IMR-90 (cell line): ENCODE measurements around the gene ADAMTSL1. TPM values are rescaled to one million over a fixed set of nuclear protein-coding genes. Genes with fewer than 3 reads are reported as not detected.

Source experiments
- ATAC-seq: fragments of 200-7000 bp; cut with Tn5 transposase; 2 replicates; pipeline ENCODE4 v1.9.1; 2020; ENCODE audit warnings: low read depth, mild to moderate bottlenecking, moderate library complexity
- BruUV-seq: library from RNA; stranded (reverse); fragments of 400-500 nt; replicated peaks from 2 replicates; lab custom pipeline; 2021; lab: Mats Ljungman, UMichigan
- CTCF ChIA-PET: fragments of 300-600 bp; formaldehyde crosslinking; extraction: SDS; loops from one replicate; lab custom pipeline; 2021; ENCODE audit warnings: antibody characterized with exemption; lab: Yijun Ruan, JAX
- POLR2A ChIA-PET: fragments of 300-600 bp; sonication (Branson Sonifier 250); formaldehyde crosslinking; loops from one replicate; lab custom pipeline; 2022; ENCODE audit warnings: antibody characterized with exemption; ENCODE audit not compliant: unreplicated experiment; lab: Charles Lee
- DNase-seq: peaks from one replicate; pipeline ENCODE4 v3.0.0; 2013
- H2AFZ ChIP-seq: replicated peaks from 2 replicates; pipeline ENCODE3; 2013; ENCODE audit warnings: low read length, mild to moderate bottlenecking; ENCODE audit not compliant: poor library complexity
- H2AK5ac ChIP-seq: 2 replicates; pipeline ENCODE4 v1.6.1; 2013; ENCODE audit warnings: low read depth, low read length, inconsistent platforms
- H2AK9ac ChIP-seq: replicated peaks from 2 replicates; pipeline ENCODE3; 2013; ENCODE audit warnings: mild to moderate bottlenecking, low read depth, low read length, moderate library complexity; ENCODE audit not compliant: poor library complexity
- H2BK120ac ChIP-seq: 2 replicates; pipeline ENCODE4 v1.6.1; 2013; ENCODE audit warnings: low read depth, low read length, inconsistent platforms
- H2BK15ac ChIP-seq: 3 replicates; pipeline ENCODE4 v1.6.1; 2013; ENCODE audit warnings: low read depth, low read length, inconsistent platforms
- H2BK20ac ChIP-seq: 2 replicates; pipeline ENCODE4 v1.6.1; 2013; ENCODE audit warnings: low read depth, mild to moderate bottlenecking, inconsistent platforms, low read length, moderate library complexity
- H2BK5ac ChIP-seq: 2 replicates; pipeline ENCODE4 v1.6.1; 2013; ENCODE audit warnings: mild to moderate bottlenecking, low read depth, low read length, inconsistent platforms; ENCODE audit not compliant: poor library complexity, severe bottlenecking
- H3K14ac ChIP-seq: replicated peaks from 2 replicates; pipeline ENCODE4 v1.6.1; 2013; ENCODE audit warnings: low read depth, low read length, inconsistent platforms
- H3K18ac ChIP-seq: 2 replicates; pipeline ENCODE4 v1.6.1; 2013; ENCODE audit warnings: low read depth, low read length, control low read depth
- H3K23ac ChIP-seq: 2 replicates; pipeline ENCODE4 v1.6.1; 2013; ENCODE audit warnings: low read depth, low read length, inconsistent platforms
- H3K27ac ChIP-seq: 2 replicates; pipeline ENCODE4 v1.5.1; 2013; ENCODE audit warnings: mild to moderate bottlenecking, control low read depth, low read length; ENCODE audit not compliant: insufficient read depth
- H3K27me3 ChIP-seq: 2 replicates; pipeline ENCODE4 v1.6.1; 2013; ENCODE audit warnings: low read length; ENCODE audit not compliant: control insufficient read depth, insufficient read depth
- H3K36me3 ChIP-seq: 2 replicates; pipeline ENCODE4 v1.6.1; 2013; ENCODE audit warnings: low read length, mixed read lengths; ENCODE audit not compliant: control insufficient read depth, insufficient read depth
- H3K4ac ChIP-seq: 2 replicates; pipeline ENCODE4 v1.6.1; 2013; ENCODE audit warnings: low read depth, low read length, inconsistent platforms
- H3K4me1 ChIP-seq: 2 replicates; pipeline ENCODE4 v1.6.1; 2013; ENCODE audit warnings: low read length, mixed read lengths; ENCODE audit not compliant: control insufficient read depth, insufficient read depth
- H3K4me2 ChIP-seq: 2 replicates; pipeline ENCODE4 v1.6.1; 2013; ENCODE audit warnings: low read depth, mild to moderate bottlenecking, control low read depth, low read length, moderate library complexity
- H3K4me3 ChIP-seq: 2 replicates; pipeline ENCODE4 v1.5.1; 2013; ENCODE audit warnings: low read depth, mild to moderate bottlenecking, control low read depth, low read length, moderate library complexity; ENCODE audit not compliant: insufficient read depth
- H3K56ac ChIP-seq: 2 replicates; pipeline ENCODE4 v1.6.1; 2013; ENCODE audit warnings: low read length, inconsistent platforms; ENCODE audit not compliant: insufficient read depth; ENCODE audit errors: extremely low read depth
- H3K79me1 ChIP-seq, 2 experiments: 2 replicates each; pipeline ENCODE4 v1.6.1; 2013; ENCODE audit warnings: low read length in 2 of 2, inconsistent platforms in 1 of 2, low read depth in 1 of 2
- H3K9ac ChIP-seq: 2 replicates; pipeline ENCODE4 v1.6.1; 2013; ENCODE audit warnings: low read depth, low read length, control low read depth
- H3K9me1 ChIP-seq: 2 replicates; pipeline ENCODE4 v1.6.1; 2013; ENCODE audit warnings: low read length, inconsistent platforms; ENCODE audit not compliant: insufficient read depth
- H3K9me3 ChIP-seq: 2 replicates; pipeline ENCODE4 v1.6.1; 2013; ENCODE audit warnings: low read length; ENCODE audit not compliant: control insufficient read depth, insufficient read depth
- H4K20me1 ChIP-seq: 2 replicates; pipeline ENCODE4 v1.6.1; 2013; ENCODE audit warnings: low read length, inconsistent platforms; ENCODE audit not compliant: insufficient read depth
- H4K5ac ChIP-seq: 2 replicates; pipeline ENCODE4 v1.6.1; 2013; ENCODE audit warnings: mild to moderate bottlenecking, low read depth, low read length, control low read depth
- H4K8ac ChIP-seq, 2 experiments: 2 replicates each; pipeline ENCODE4 v1.6.1; 2013; ENCODE audit warnings: low read depth in 2 of 2, low read length in 2 of 2, control low read depth in 1 of 2, inconsistent platforms in 1 of 2
- H4K91ac ChIP-seq: 2 replicates; pipeline ENCODE4 v1.6.1; 2013; ENCODE audit warnings: low read depth, low read length, inconsistent platforms; ENCODE audit not compliant: insufficient read depth
- BHLHE40 ChIP-seq: fragments of 150-350 bp; IDR thresholded peaks from 2 replicates; pipeline ENCODE4 v1.6.1; 2016; ENCODE audit warnings: mild to moderate bottlenecking, low read depth, low read length
- CEBPB ChIP-seq: IDR thresholded peaks from 2 replicates; pipeline ENCODE4 v1.6.1; 2012; ENCODE audit warnings: low read depth, low read length, improper control_type of control experiment
- FOS ChIP-seq: fragments of 150-350 bp; IDR thresholded peaks from 2 replicates; pipeline ENCODE4 v1.6.1; 2016; ENCODE audit warnings: low read depth, low read length
- MAZ ChIP-seq: IDR thresholded peaks from 2 replicates; pipeline ENCODE4 v1.6.1; 2012; ENCODE audit warnings: low read depth, mild to moderate bottlenecking, low read length, improper control_type of control experiment, moderate library complexity, borderline replicate concordance
- POLR2A ChIP-seq: IDR thresholded peaks from 2 replicates; pipeline ENCODE4 v1.6.1; 2012; ENCODE audit warnings: mild to moderate bottlenecking, low read depth, low read length
- RCOR1 ChIP-seq: IDR thresholded peaks from 2 replicates; pipeline ENCODE4 v1.6.1; 2012; ENCODE audit warnings: mild to moderate bottlenecking, low read length, improper control_type of control experiment; ENCODE audit not compliant: insufficient replicate concordance
- RFX5 ChIP-seq: IDR thresholded peaks from 2 replicates; pipeline ENCODE4 v1.8.0; 2012; ENCODE audit warnings: low read depth, mild to moderate bottlenecking, low read length, moderate library complexity
- WGBS, 2 experiments: methylation state at CpG; one replicate each; pipeline versions ENCODE4 v1.1.5 to v1.1.7; 2013; ENCODE audit warnings: missing lambda C conversion rate in 2 of 2; ENCODE audit not compliant: insufficient read length in 1 of 2; ENCODE audit errors: extremely low coverage in 2 of 2; 5-methylcytosine and 5-hydroxymethylcytosine counted together
- dilution Hi-C: fragments of 300-500 bp; cut with HindIII; formaldehyde crosslinking; loops from one replicate; pipeline ENCODE4 v1.14.3; 2018; ENCODE audit warnings: low sequenced_read_pairs; ENCODE audit not compliant: unreplicated experiment
- in situ Hi-C: fragments of 300-500 bp; cut with MboI; formaldehyde crosslinking; loops from 3 replicates; pipeline ENCODE4 v1.14.3; 2019; ENCODE audit warnings: low sequenced_read_pairs, inconsistent platforms, mixed read lengths
- intact Hi-C: fragments of 100-400 bp; cut with micrococcal nuclease; formaldehyde crosslinking; loops from 2 replicates; pipeline ENCODE4 v1.10.0; 2022
- polyA plus RNA-seq, 3 experiments: library from polyadenylated mRNA; depleted of rRNA; stranded (reverse); fragments of >200 nt; gene quantifications; 2 replicates each; pipeline ENCODE4 v1.2.3, GENCODE V29; 2012; ENCODE audit warnings: low replicate concordance in 1 of 3
- total RNA-seq: library from RNA; depleted of rRNA; stranded (reverse); fragments of >200 nt; gene quantifications from 2 replicates; pipeline ENCODE4 v1.2.3, GENCODE V29; 2012

The ADAMTSL1 gene
- total and polyA plus RNA-seq, 2 of the 4 experiments (the other 2 are of a cell fraction) = 38.2 to 62.2 TPM

GRCh38 chr9:18626046-18626698 is 152.2 kb downstream of the ADAMTSL1 start:
- H3K18ac ChIP-seq = no peak overlapping the region
- no peak overlapping the region for H4K5ac ChIP-seq
- no peak overlapping the region for H2BK120ac ChIP-seq
- no peaks in the 10 kb centered on the region; the same call in none of the 2 replicates for H3K4me1 ChIP-seq
- intact Hi-C loops (no loop called here), in situ Hi-C loops (no loop called here), dilution Hi-C loops (no loop called here)
- no peaks in the 10 kb centered on the region for H4K20me1 ChIP-seq
- no peaks in the 10 kb centered on the region; the same call in 1 of the 2 replicates for H3K27me3 ChIP-seq
- CTCF ChIA-PET = no interaction called here
- no peak overlapping the region for H3K4me2 ChIP-seq
- H3K56ac ChIP-seq = no peak overlapping the region
- no peaks in the 10 kb centered on the region for H3K79me1 ChIP-seq
- no peak overlapping the region for H3K4me3 ChIP-seq
- 94% methylated on average over 2 of the region's 2 CpGs; no CpG with 5 or more reads in 1 of the 2 experiments for WGBS, 2 experiments
- H3K4ac ChIP-seq = no peak overlapping the region
- no peak overlapping the region for H4K8ac ChIP-seq
- no peak overlapping the region for H3K14ac ChIP-seq
- H2AK9ac ChIP-seq = no peak overlapping the region
- no TSS peak for BruUV-seq
- DNase-seq (no peak), ATAC-seq (no peak)
- no peaks in the 10 kb centered on the region for H3K9me3 ChIP-seq
- no peak overlapping the region for H2AK5ac ChIP-seq
- no peak overlapping the region for H2AFZ ChIP-seq
- no peak for TF ChIP-seq FOS
- TF ChIP-seq POLR2A = no peak
- TF ChIP-seq BHLHE40 = no peak
- TF ChIP-seq CEBPB = no peak
- no peak for TF ChIP-seq MAZ
- no peak for TF ChIP-seq RFX5
- TF ChIP-seq RCOR1 = no peak
- H3K23ac ChIP-seq = no peak overlapping the region
- no peak overlapping the region for H4K91ac ChIP-seq
- peaks cover 6% of the 10 kb centered on the region; the same call in 1 of the 2 replicates for H3K9me1 ChIP-seq
- no peak overlapping the region for H3K9ac ChIP-seq
- H3K36me3 ChIP-seq = no peaks in the 10 kb centered on the region
- H2BK5ac ChIP-seq = no peak overlapping the region
- H2BK15ac ChIP-seq = no peak overlapping the region
- POLR2A ChIA-PET = no interaction called here
- no peak overlapping the region for H2BK20ac ChIP-seq
- H3K27ac ChIP-seq = no peak overlapping the region
